Testis (tissue), 3 donors: ENCODE measurements around the gene TLR8. TPM values are rescaled to one million over a fixed set of nuclear protein-coding genes. Genes with fewer than 3 reads are reported as not detected.
A peak's percentile ranks its signal among the peaks of the same experiment; 100 is the strongest.

ENCODE experiments used
- DNase-seq: peaks from one replicate; pipeline ENCODE4 v3.0.0-alpha.2; 2019
- H3K27ac ChIP-seq, 2 donors: fragments of 200-600 bp; sonication (generic); one replicate each; pipeline ENCODE4 v1.5.1; 2019
- H3K27me3 ChIP-seq: fragments of 200-600 bp; sonication (generic); one replicate; pipeline ENCODE4 v1.5.1; 2019
- H3K36me3 ChIP-seq: fragments of 200-600 bp; sonication (generic); one replicate; pipeline ENCODE4 v1.5.1; 2017; ENCODE audit warnings: low read depth; ENCODE audit errors: missing control alignments
- H3K4me1 ChIP-seq: fragments of 200-600 bp; sonication (generic); one replicate; pipeline ENCODE4 v1.5.1; 2019
- H3K4me3 ChIP-seq, 2 donors: fragments of 200-600 bp; sonication (generic); one replicate each; pipeline ENCODE4 v1.5.1; 2017 to 2019
- H3K9me3 ChIP-seq: fragments of 200-600 bp; sonication (generic); one replicate; pipeline ENCODE4 v1.5.1; 2017
- CTCF ChIP-seq, 3 experiments: fragments of 450-650 bp in 2 of 3; fragments of 200-600 bp in 1 of 3; sonication (generic) in 1 of 3; IDR thresholded peaks; one replicate each; pipeline ENCODE4 v1.5.1; 2016 to 2019; ENCODE audit warnings: antibody characterized with exemption in 3 of 3, mild to moderate bottlenecking in 2 of 3, moderate library complexity in 1 of 3
- POLR2A ChIP-seq: fragments of 450-650 bp; IDR thresholded peaks from one replicate; pipeline ENCODE4 v1.6.1; 2017; ENCODE audit warnings: antibody characterized with exemption, mild to moderate bottlenecking, moderate library complexity
- WGBS, 2 donors: methylation state at CpG; one replicate each; pipeline ENCODE4 v1.1.5; 2018; 5-methylcytosine and 5-hydroxymethylcytosine counted together
- intact Hi-C: fragments of 100-400 bp; cut with DNase I; formaldehyde crosslinking; loops from one replicate; pipeline ENCODE4 v1.15.1; 2023; ENCODE audit warnings: low total_unique reads
- polyA plus RNA-seq: library from polyadenylated mRNA; stranded (reverse); fragments of 350-450 nt; fragmentation: Illumina TruSeq; extraction: RNeasy Lipid Tissue Mini Kit (QIAGEN cat#74804); gene quantifications from one replicate; pipeline ENCODE4 v1.2.3, GENCODE V29; 2014; ENCODE audit warnings: low read depth, low replicate concordance; ENCODE audit not compliant: insufficient read depth
- total RNA-seq, 2 donors: library from RNA; depleted of rRNA; stranded (reverse); fragments of >200 nt; gene quantifications; one replicate each; pipeline ENCODE4 v1.2.3, GENCODE V29; 2016

TLR8 gene
- total and polyA plus RNA-seq, 3 donors from 2014 or later, result 0.08 to 1.3 (median 0.50) TPM

- no peak for TF ChIP-seq CTCF (IDR thresholded peaks at IDR 0.05)
- TF ChIP-seq POLR2A, result no peak
- no peak for DNase-seq
- H3K27ac ChIP-seq, result no peak overlapping the region
- 94 to 100% methylated on average over 2 to 8 of the region's 8 CpGs for WGBS, 2 donors
- H3K9me3 ChIP-seq, result no peaks in the 10 kb centered on the region
- intact Hi-C loops, result no loop called here
- H3K27me3 ChIP-seq, result no peaks in the 10 kb centered on the region
- H3K36me3 ChIP-seq, result no peaks in the 10 kb centered on the region
- no peaks in the 10 kb centered on the region for H3K4me1 ChIP-seq
- no peak overlapping the region for H3K4me3 ChIP-seq
Measured at GRCh38 chrX:12953420-12953819, 47.0 kb downstream of the TLR8 start.

GRCh38 chrX:12954376-12954775 lies 48.0 kb downstream of the TLR8 start:
- 84 to 98% methylated on average over 7 to 9 of the region's 9 CpGs for WGBS, 2 donors
- intact Hi-C loops, result no loop called here

GRCh38 chrX:12954981-12955380 lies 48.6 kb downstream of the TLR8 start:
- H3K9me3 ChIP-seq, result no peaks in the 10 kb centered on the region
- 81 to 94% methylated on average over 3 to 4 of the region's 4 CpGs for whole genome bisulfite sequencing, 2 donors
- TF ChIP-seq CTCF (IDR thresholded peaks at IDR 0.05), result no peak
- no peak for TF ChIP-seq POLR2A
- DNase-seq, result no peak
- H3K36me3 ChIP-seq, result no peaks in the 10 kb centered on the region
- H3K4me1 ChIP-seq, result no peaks in the 10 kb centered on the region
- intact Hi-C loops, result no loop called here
- H3K27ac ChIP-seq, result no peak overlapping the region
- H3K27me3 ChIP-seq, result no peaks in the 10 kb centered on the region
- no peak overlapping the region for H3K4me3 ChIP-seq

More at GRCh38 chrX:12954376-12954775, 48.0 kb downstream of the TLR8 start:
- Histone ChIP-seq H3K27ac (no peak overlapping the region), H3K27me3 (no peaks in the 10 kb centered on the region), H3K4me3 (no peak overlapping the region), H3K36me3 (no peaks in the 10 kb centered on the region), H3K4me1 (no peaks in the 10 kb centered on the region), H3K9me3 (no peaks in the 10 kb centered on the region)
- TF ChIP-seq POLR2A, result no peak
- TF ChIP-seq CTCF (IDR thresholded peaks at IDR 0.05), result no peak
- DNase-seq, result no peak

GRCh38 chrX:12955882-12956703 lies 49.7 kb downstream of the TLR8 start:
- H3K4me3 ChIP-seq, result no peak overlapping the region
- intact Hi-C loops, result no loop called here
- no peaks in the 10 kb centered on the region for H3K36me3 ChIP-seq
- peak overlapping the region in 1 of 2 donors; percentile 53 for H3K27ac ChIP-seq
- no peak for DNase-seq
- no peaks in the 10 kb centered on the region for H3K9me3 ChIP-seq
- no peaks in the 10 kb centered on the region for H3K4me1 ChIP-seq
- no peak for TF ChIP-seq CTCF (IDR thresholded peaks at IDR 0.05)
- TF ChIP-seq POLR2A, result no peak
- 64 to 78% methylated on average over 5 to 18 of the region's 20 CpGs for WGBS, 2 donors
- H3K27me3 ChIP-seq, result no peaks in the 10 kb centered on the region
